NCI-H1436 (cell line): ENCODE results near the gene GUCY2C.
"Not testable (repeated sequence)": the region's sequence is repeated elsewhere in the genome, so short reads cannot be mapped to it uniquely, and the experiment has no call there.

Experiments
- DNase-seq: peaks from one replicate; lab custom pipeline; 2025; lab: John Stamatoyannopoulos, UW

The GUCY2C gene

GRCh38 chr12:14696265-14696741 is at the start of gene GUCY2C:
Gene GUCY2C (minus strand): TSS chr12:14696599. CDS start chr12:14696448, 151 bp downstream.
- no peak for DNase-seq

- DNase-seq = no peak
Measured at GRCh38 chr12:14743061-14743460, 46.7 kb upstream of the GUCY2C start.

GRCh38 chr12:14741942-14742341 is 45.5 kb upstream of the GUCY2C start:
- no peak for DNase-seq

- no peak for DNase-seq
Measured at GRCh38 chr12:14741153-14741552, 44.8 kb upstream of the GUCY2C start.

- DNase-seq = not testable (repeated sequence)
Measured at GRCh38 chr12:14736441-14736840, 40.0 kb upstream of the GUCY2C start.

DNA sequence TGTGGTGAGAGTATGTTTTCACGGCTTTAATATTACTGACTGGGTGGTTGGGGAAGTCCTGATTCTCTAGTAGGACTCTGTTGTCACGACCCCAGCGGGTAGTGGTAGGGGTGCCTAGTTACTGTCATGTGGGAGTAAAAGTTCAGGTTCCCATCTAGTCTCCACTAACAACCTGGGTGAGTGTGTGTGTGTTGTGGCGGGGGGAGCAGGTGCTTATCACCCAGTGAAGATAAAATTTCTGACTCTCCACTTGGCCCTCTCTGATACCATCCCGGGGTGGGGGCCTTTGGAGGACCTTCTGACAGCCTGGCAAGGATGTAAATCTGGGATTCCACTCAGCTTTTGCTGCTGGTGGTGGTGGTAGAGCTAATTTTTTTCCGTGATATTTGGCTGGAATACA is 35.4 kb upstream of the GUCY2C start:
- DNase-seq = no peak

GRCh38 chr12:14729586-14729985 is 33.2 kb upstream of the GUCY2C start:
- no peak for DNase-seq

GRCh38 chr12:14723763-14724162 is 27.4 kb upstream of the GUCY2C start:
- no peak for DNase-seq

GRCh38 chr12:14716848-14717444 is 20.5 kb upstream of the GUCY2C start:
- no peak for DNase-seq

DNA sequence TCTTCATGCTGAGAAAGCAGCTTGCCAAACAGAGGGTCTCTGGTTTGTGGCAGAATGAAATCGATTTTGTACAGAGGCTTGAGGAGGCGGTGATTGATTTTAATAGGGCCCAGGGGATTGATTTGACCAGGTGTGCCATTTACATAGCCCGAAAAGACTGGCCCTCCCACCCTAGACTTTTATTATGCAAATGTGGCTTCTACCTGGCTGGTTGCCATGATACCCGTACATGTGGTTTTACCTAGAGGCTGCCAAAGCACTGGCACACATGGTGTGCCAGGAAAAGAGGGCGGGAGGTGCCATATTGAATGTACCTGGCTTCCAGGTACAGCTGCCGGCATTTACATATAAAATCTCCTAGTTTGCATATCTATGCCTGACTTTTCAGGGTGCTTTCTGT is 18.0 kb upstream of the GUCY2C start:
- peak; percentile 79 for DNase-seq

DNA sequence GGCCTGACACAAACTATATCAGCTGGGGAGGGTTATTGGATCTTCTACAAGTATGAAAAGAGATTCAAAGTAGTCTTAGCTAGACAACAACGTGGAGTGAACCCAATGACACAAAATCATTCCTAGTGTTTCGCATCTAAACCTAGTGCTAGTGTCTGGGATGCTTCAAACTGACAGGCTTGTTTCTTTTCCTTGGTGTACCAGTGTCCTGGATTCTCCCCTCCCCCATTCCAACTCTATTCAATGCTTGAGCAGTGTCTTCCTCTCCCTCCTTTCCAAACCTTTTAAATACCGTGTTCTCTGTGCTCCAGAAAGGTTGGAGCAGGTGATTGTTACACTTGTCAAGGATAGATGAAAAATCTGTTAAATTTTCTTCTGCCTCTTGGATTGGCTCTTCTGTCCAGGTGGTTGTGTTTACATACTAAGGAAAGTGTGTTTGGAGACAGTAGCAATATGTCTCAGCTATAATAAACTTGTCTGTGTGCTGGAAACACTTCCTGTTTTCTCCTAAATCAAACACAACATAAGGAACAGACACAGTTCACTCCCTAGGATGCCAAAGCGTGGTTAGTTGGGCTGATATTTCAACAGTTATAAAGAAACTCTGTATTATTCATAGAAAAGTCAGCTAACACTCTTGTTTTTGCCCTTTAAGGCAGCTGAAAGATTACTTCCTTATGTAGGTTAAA is 14.4 kb upstream of the GUCY2C start:
- DNase-seq = no peak

DNA sequence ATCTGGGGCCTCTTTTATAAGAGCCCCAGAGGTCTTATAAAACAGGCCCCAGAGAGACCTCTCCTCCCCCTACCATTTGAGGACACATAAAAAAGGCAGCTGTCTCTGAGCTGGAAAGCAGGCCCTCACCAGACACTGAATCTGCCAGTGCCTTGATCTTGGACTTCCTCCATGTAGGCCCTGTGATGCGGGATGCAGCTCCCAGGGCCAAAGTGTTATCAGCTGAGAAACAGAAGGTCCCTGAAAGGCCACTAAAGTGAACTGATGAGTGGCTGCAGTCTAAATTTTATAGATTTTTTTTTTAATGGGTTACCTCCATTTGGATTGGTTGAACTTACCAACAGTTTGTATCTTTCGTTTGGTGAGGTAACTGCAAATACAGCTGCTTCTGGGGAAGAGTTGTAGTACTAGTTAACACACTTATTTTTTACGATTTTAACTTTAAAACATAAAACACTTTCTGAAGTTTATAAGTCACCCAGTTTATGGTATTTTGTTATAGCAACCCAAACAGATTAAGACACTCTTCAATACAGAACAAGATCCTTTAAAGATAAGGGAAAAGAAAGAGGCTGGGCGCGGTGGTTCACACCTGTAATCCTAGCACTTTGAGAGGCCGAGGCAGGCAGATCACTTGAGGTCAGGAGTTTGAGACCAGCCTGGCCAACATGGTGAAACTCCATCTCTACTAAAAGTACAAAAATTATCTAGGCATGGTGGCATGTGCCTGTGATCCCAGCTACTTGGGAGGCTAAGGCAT is 5.6 kb upstream of the GUCY2C start:
- DNase-seq = no peak

- DNase-seq = no peak
Measured at GRCh38 chr12:14700935-14701334, 4.5 kb upstream of the GUCY2C start.

DNA sequence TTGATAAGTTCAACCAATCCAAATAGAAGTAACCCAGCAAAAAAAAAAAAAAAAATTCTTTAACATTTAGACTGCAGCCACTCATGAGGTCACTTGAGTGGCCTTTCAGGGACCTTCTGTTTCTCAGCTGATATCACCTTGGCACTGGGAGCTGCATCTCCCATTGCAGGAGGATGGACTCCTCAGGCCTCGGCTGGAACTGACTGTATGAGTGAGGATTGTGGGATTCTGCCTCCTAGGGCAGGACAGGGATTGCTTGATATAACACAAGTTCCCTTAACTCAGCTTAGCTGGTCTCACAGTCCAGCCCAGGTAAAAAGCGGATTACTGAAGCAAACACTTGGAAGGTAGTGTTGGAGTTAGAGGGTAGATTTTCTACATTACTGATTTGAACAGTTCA is 3.5 kb upstream of the GUCY2C start:
- DNase-seq = no peak

DNA sequence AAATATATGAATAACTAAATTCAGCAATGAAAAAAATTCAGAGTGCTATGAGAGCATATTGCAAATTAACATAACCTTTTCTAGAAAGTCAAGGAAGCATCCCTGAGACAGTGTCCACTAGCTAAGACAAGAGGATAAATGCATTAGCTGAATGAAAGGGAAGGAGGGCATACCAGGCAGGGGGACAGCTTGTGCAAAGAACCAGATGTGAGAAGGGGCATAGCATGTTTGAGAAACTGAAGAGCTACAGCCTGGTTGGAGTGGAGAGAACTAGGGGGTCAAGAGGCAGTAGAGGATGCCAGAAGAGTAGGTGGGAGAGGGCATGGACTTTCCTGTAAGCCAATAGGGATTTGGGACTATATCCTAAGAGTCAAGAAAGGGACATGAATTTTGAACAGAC is 2.2 kb upstream of the GUCY2C start:
- no peak for DNase-seq

DNA sequence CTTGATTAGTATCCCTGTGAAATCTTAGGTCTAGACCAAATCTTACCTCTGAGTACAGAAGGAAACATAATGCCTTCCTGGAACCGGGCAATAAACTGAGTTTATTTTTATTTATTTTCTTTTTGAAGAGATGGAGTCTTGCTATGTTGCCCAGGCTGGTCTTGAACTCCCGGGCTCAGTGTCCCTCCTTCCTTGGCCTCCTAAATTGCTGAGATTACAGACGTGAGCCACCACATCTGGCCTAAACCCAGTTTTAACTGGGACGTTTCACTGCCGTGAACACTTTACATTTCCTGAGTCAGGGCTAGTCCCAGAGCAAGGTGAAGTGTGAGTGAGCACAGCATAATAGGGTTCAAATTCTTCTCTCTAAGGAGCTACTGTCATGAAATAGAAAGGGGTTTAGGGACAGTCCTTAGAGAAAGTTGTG is 671 bp downstream of the GUCY2C start:
- no peak for DNase-seq

DNA sequence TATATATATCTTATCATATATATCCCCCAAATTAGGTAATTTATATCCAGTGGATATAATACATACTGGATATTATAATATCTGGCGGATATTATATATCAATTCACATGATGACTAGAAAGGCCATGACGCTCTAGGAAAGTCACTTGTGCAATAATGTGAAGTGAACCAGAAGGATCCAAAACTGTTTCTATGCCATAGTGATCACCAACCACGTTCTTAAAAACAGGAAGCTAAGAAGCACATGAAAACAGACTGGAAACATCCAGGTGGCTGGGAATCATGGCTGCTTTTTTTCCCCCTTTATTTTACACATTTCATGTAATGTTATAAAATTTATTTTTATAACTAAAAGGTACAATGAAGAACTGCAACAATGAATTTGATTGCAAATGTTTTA is 1.4 kb downstream of the GUCY2C start:
- DNase-seq = no peak

GRCh38 chr12:14694145-14694714 is 2.2 kb downstream of the GUCY2C start:
- no peak for DNase-seq

DNA sequence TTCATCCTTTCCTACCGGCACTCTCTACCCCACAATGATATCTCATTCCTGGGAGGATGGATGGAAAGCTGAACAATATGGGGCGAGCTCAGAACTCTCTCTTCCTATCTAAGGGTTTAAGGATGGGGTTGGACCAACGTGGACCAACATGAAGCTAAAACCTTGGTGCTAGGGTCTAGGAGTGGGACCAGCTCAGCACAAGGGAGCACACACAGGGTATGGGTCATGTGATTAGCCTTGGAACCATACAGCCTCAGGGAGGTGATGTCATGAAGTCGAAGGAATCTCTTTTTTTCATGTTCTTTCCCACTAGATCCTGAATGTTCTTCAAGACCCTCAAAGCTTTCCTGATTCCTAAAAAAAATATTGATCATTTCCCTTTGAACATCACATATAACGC is 3.3 kb downstream of the GUCY2C start:
- no peak for DNase-seq

DNA sequence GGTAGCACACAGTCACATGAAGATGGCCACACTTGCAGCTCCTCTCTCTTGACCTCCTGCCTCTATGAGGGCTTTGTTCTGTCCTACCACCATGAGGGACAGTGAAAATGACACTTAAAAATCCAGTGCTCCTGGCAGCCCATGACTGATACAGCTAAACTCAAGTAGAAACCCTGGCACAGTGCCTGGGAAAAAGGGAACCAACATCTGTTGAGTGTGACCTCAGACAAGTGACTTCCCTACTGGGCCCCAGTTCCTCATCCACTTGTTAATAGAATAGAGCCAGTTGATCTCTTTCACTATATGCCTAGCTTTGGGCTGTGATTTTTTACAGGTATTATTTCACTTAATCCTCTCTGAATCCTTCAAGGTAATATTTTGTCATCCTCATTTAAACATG is 4.8 kb downstream of the GUCY2C start:
- no peak for DNase-seq

- DNase-seq = no peak
Measured at GRCh38 chr12:14689996-14690395, 6.4 kb downstream of the GUCY2C start.

- DNase-seq = no peak
Measured at GRCh38 chr12:14689144-14689543, 7.3 kb downstream of the GUCY2C start.

DNA sequence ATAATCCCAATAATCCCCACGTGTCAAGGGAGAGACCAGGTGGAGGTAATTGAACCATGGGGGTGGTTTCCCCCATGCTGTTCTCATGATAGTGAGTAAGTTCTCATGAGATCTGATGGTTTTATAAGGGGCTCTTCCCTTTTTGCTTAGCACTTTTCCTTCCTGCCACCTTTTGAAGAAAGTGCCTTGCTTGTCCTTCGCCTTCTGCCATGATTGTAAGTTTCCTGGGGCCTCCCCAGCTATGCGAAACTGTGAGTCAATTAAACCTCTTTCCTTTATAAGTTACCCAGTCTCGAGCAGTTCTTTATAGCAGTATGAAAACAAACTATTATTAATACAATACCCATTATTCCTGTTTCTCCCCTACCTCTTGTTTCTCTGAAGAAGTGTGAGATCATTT is 14.2 kb downstream of the GUCY2C start:
- not testable (repeated sequence) for DNase-seq
